ENCODE data around the gene CANX.

Gene CANX

GRCh38 chr5:179779826-179780225, 81.1 kb downstream of the CANX start:
- TF ChIP-seq, protein P1, sequence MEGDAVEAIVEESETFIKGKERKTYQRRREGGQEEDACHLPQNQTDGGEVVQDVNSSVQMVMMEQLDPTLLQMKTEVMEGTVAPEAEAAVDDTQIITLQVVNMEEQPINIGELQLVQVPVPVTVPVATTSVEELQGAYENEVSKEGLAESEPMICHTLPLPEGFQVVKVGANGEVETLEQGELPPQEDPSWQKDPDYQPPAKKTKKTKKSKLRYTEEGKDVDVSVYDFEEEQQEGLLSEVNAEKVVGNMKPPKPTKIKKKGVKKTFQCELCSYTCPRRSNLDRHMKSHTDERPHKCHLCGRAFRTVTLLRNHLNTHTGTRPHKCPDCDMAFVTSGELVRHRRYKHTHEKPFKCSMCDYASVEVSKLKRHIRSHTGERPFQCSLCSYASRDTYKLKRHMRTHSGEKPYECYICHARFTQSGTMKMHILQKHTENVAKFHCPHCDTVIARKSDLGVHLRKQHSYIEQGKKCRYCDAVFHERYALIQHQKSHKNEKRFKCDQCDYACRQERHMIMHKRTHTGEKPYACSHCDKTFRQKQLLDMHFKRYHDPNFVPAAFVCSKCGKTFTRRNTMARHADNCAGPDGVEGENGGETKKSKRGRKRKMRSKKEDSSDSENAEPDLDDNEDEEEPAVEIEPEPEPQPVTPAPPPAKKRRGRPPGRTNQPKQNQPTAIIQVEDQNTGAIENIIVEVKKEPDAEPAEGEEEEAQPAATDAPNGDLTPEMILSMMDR (IDR thresholded peaks at IDR 0.05; ENCODE audit: extremely low read depth, insufficient read depth, missing control alignments), result no peak
- in situ Hi-C loops (cut with MboI; ENCODE audit: low pct_unique_long_range_greater_than_20kb, low sequenced_read_pairs, unreplicated experiment), result no loop called here
- DNase-seq (ENCODE audit: low spot score), result no peak

DNA sequence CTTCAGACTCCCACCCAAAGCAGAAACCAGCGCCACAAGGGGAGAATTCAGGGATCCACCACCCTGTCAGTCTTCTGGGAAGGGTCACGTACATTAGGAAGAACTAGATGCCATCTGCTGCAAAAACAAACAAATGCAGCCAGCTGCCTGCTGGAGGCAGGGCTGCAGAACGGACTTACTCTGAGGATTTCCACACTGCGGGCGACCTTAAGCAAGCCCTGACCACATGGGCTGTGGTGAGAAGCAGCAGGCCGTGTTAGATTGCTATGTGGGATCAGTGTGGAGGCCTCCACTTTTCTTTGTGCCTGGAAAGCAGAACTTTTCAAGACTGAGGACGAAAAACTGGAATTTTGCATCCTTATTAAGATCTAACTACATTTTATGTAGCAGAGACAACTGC, 81.6 kb downstream of the CANX start:
- in situ Hi-C loops (cut with MboI; ENCODE audit: low pct_unique_long_range_greater_than_20kb, low sequenced_read_pairs, unreplicated experiment), result no loop called here
- TF ChIP-seq, protein P1 (IDR thresholded peaks at IDR 0.05; ENCODE audit: extremely low read depth, insufficient read depth, missing control alignments), result no peak
- DNase-seq (ENCODE audit: low spot score), result no peak

Measured in GM13977 (cell line).